GM12878 (cell line): ENCODE measurements around the gene HOXD12.

ENCODE experiments used
- CTCF ChIP-seq, 3 experiments: IDR thresholded peaks in 2 of 3; conservative IDR thresholded peaks in 1 of 3; 2 replicates each; pipeline ENCODE4 v1.5.1; 2011; ENCODE audit warnings: low read depth in 3 of 3, low read length in 3 of 3, mild to moderate bottlenecking in 3 of 3, control low read depth in 2 of 3, moderate library complexity in 2 of 3, inconsistent platforms in 1 of 3, mixed read lengths in 1 of 3; ENCODE audit not compliant: control insufficient read depth in 2 of 3, insufficient read depth in 1 of 3; ENCODE audit errors: extremely low read depth in 1 of 3
- HCFC1 ChIP-seq: fragments of 150-350 bp; IDR thresholded peaks from 2 replicates; pipeline ENCODE4 v1.6.1; 2014; ENCODE audit warnings: low read length
- POLR2A ChIP-seq: IDR thresholded peaks from 2 replicates; pipeline ENCODE4 v1.6.1; 2011; ENCODE audit warnings: low read depth, mild to moderate bottlenecking, low read length
- SMC3 ChIP-seq: IDR thresholded peaks from 2 replicates; pipeline ENCODE4 v1.6.1; 2011; ENCODE audit warnings: low read length, improper control_type of control experiment, borderline replicate concordance
- TCF12 ChIP-seq: IDR thresholded peaks from 2 replicates; pipeline ENCODE4 v1.6.1; 2011; ENCODE audit warnings: low read depth, mild to moderate bottlenecking, low read length
- TF ChIP-seq, protein P1 (sequence below): IDR thresholded peaks from 2 replicates; pipeline ENCODE4 v1.6.1; 2012; ENCODE audit warnings: low read length, inconsistent platforms

DNA sequence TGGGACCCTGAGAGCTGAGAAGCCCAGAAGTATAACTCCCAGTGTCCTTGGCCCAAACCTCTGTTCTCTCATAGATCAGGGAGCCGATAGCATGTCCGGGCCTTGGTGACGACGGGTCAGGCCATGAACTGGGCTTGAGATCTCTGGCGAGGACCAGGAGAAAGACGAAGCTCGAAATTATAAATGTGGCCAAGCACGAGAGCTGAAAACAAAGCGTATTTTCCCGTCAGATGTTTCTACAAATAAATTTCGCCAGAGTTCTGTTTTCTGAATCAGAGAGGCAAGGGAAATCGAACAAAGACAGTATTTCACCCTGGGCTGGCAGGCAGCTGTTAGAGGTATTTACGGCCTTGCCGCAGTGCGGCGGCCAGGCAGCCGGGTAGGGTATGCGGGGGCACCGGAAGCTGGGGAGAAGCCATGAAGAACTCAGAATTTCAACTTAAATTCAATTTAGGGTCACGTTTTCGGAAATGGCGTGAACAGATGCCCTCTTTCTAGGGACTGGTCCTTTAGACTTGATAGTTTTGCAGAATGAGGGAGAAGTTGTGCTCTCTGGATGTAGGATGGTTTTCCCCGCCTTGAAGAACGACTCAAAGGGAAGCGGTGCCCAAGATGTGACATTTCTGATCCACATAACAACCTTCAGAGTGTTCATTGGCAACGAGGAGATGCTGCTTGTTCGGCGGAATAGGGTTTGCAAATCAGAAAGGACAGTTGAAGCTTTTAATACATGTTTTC is 39.5 kb downstream of the HOXD12 start:
- TF ChIP-seq SMC3: no peak
- no peak for TF ChIP-seq CTCF (IDR thresholded peaks at IDR 0.05 in 2 of 3, conservative IDR thresholded peaks at IDR 0.05 in 1 of 3; ENCODE audit: control insufficient read depth in 2 of 3, extremely low read depth in 1 of 3, insufficient read depth in 1 of 3, low read depth in 3 of 3, low read length in 3 of 3)
- no peak for TF ChIP-seq POLR2A
- TF ChIP-seq TCF12: no peak
- no peak for TF ChIP-seq HCFC1
- TF ChIP-seq, protein P1, sequence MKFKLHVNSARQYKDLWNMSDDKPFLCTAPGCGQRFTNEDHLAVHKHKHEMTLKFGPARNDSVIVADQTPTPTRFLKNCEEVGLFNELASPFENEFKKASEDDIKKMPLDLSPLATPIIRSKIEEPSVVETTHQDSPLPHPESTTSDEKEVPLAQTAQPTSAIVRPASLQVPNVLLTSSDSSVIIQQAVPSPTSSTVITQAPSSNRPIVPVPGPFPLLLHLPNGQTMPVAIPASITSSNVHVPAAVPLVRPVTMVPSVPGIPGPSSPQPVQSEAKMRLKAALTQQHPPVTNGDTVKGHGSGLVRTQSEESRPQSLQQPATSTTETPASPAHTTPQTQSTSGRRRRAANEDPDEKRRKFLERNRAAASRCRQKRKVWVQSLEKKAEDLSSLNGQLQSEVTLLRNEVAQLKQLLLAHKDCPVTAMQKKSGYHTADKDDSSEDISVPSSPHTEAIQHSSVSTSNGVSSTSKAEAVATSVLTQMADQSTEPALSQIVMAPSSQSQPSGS: no peak
